22Rv1 (cell line): Measurements from ENCODE around the gene ANXA6.

ENCODE experiments used
- H3K27ac ChIP-seq: fragments of 450-650 bp; 2 replicates; pipeline ENCODE4 v1.5.1; 2017
- CTCF ChIP-seq: fragments of 450-650 bp; IDR thresholded peaks from 2 replicates; pipeline ENCODE4 v1.5.1; 2017; ENCODE audit warnings: mild to moderate bottlenecking
- ZFX ChIP-seq: fragments of 450-650 bp; IDR thresholded peaks from 2 replicates; pipeline ENCODE4 v1.6.1; 2017; ENCODE audit warnings: antibody characterized with exemption, borderline replicate concordance

The ANXA6 gene

GRCh38 chr5:151156507-151157420 lies 815 bp downstream of the ANXA6 start:
- no peak overlapping the region for H3K27ac ChIP-seq

GRCh38 chr5:151155775-151156506 lies 1.6 kb downstream of the ANXA6 start:
- no peak for TF ChIP-seq ZFX
- no peak for TF ChIP-seq CTCF
- no peak overlapping the region for H3K27ac ChIP-seq

More at GRCh38 chr5:151156507-151157420, 815 bp downstream of the ANXA6 start:
- no peak for TF ChIP-seq CTCF
- no peak for TF ChIP-seq ZFX

GRCh38 chr5:151154931-151155774 lies 2.4 kb downstream of the ANXA6 start:
- TF ChIP-seq CTCF: no peak
- no peak for TF ChIP-seq ZFX
- H3K27ac ChIP-seq: no peak overlapping the region

GRCh38 chr5:151153766-151154272 lies 3.8 kb downstream of the ANXA6 start:
- TF ChIP-seq CTCF: no peak
- TF ChIP-seq ZFX: no peak
- H3K27ac ChIP-seq: no peak overlapping the region

GRCh38 chr5:151153300-151153699 lies 4.3 kb downstream of the ANXA6 start:
- no peak for TF ChIP-seq CTCF
- no peak for TF ChIP-seq ZFX

GRCh38 chr5:151151793-151152192 lies 5.8 kb downstream of the ANXA6 start:
- H3K27ac ChIP-seq: no peak overlapping the region
- TF ChIP-seq CTCF (no peak), ZFX (no peak)

More at GRCh38 chr5:151153300-151153699, 4.3 kb downstream of the ANXA6 start:
- H3K27ac ChIP-seq: no peak overlapping the region
